DMS53 treated with DMSO at 0.1 percent for 48 hours (cell line): ENCODE results near the gene CD40LG.

ENCODE experiments used
- DNase-seq: peaks from one replicate; lab custom pipeline; 2025; ENCODE audit not compliant: unreplicated experiment; lab: John Stamatoyannopoulos, UW

The CD40LG gene

GRCh38 chrX:136647677-136648360 lies at the start of gene CD40LG:
Gene CD40LG, plus strand, starts transcription at chrX:136648158. Its CDS starts 91 bp downstream, at chrX:136648249.
- no peak for DNase-seq

- DNase-seq = no peak
Measured at GRCh38 chrX:136598631-136599030, 49.3 kb upstream of the CD40LG start.

GRCh38 chrX:136600059-136600458 lies 47.9 kb upstream of the CD40LG start:
- no peak for DNase-seq

GRCh38 chrX:136607236-136607635 lies 40.7 kb upstream of the CD40LG start:
- DNase-seq = no peak

- DNase-seq = peak; percentile 7
Measured at GRCh38 chrX:136608295-136608933, 39.5 kb upstream of the CD40LG start.

- no peak for DNase-seq
Measured at GRCh38 chrX:136616987-136617685, 30.8 kb upstream of the CD40LG start.

DNA sequence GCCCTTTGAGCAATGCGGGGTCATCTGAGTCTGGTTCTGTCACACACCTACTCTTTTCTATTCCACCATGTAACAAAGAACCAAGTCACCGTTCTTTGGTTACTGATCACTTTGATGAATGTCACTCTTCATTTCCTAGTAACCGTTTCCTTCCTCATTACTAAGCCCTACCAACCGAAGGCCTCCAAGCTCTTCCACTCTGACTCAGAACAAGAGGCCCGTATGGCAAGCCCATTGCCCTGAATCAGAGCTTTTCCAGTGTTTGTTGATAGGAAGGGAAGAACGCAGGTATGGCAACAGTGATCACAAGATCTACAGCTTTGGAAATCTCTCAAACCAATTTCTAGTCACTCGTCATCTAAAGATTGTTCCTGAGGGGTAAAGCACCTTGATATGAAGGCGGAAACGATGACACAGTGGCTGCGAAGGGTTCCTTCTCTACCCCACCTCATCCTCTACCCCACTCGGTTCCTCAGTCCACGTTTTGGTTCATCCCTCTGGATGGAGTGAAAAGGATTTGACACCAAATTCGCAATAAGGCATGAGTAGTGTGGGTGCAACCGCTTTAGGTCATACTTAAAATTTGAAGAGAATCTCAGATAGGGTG lies 28.0 kb upstream of the CD40LG start:
- no peak for DNase-seq

DNA sequence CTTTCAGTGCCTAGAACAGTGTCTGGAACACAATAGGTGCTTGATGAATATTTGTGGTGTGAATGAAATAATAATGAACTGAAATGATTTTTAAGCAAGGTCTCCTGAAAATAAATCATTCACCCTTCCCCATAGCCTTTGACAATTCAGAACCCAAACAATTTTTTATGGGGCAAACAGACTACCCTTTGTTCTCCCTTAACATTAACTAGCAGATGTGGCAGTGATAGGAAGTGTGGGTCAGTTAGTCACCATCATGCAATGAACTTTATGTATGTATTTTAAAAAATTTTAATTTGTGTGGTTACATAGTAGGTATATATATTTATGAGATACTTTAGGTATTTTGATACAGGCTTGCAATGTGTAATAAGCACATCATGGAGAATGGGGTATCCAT lies 27.2 kb upstream of the CD40LG start:
- DNase-seq = no peak

- no peak for DNase-seq
Measured at GRCh38 chrX:136622568-136622967, 25.4 kb upstream of the CD40LG start.

DNA sequence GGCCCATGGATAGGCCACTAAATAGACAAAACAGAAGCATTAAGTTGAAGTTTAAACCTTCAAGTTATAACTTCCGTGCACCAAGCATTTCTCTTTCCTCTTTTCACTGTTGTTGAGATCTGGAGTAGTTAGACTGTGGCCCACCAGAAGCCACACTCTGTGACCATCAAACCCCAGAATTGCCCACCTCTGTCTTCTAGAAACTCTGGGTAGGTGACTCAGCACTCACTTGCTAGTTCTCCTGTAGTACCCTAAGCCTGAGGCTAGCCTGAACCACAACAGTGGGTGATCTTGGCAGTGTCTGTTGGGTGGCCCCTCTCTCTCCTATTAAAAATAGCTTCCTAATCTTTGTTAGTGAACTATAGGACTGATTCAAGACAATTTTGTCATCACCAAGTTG lies 24.6 kb upstream of the CD40LG start:
- DNase-seq = no peak

DNA sequence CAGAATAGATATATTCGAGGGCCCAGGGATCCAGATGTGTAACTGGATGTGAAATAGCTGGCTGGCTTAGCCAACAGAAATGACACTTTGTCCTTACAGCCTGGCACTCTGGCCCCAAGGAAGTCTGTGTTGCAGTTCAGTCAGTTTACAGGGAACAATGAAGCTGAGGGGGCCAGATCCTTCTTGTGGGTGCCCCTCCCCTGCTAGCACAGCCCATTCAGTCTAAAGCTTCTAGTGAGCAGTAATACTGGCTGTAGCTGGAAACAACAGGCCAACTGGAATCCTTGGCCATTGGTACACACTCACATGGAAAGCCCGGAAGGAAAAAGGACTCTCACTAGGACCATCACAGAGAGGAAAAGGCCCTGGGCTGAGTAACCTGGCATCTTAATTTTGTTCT lies 22.7 kb upstream of the CD40LG start:
- DNase-seq = no peak

GRCh38 chrX:136626237-136626636 lies 21.7 kb upstream of the CD40LG start:
- DNase-seq = no peak

DNA sequence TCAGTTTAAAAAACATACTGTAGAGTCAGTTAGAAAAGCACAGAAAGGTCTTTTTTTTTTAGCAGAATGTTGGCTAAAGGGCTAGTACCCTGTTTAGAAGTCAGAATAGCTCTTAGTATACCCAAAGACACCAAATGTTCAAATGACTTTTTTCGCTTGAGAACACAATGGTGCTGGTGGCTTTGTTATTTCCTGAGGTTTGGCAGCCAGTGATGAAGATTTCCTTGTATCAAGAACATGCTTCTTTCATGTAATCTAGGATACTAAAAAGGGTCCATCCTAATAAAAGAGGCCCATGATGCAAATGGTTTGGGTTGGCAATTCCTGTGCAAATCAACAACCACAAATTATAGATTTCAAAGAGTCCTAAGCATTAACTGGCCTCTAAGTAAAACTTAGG lies 21.1 kb upstream of the CD40LG start:
- DNase-seq = no peak

- DNase-seq = no peak
Measured at GRCh38 chrX:136627409-136627808, 20.5 kb upstream of the CD40LG start.

GRCh38 chrX:136629084-136629750 lies 18.7 kb upstream of the CD40LG start:
- no peak for DNase-seq

DNA sequence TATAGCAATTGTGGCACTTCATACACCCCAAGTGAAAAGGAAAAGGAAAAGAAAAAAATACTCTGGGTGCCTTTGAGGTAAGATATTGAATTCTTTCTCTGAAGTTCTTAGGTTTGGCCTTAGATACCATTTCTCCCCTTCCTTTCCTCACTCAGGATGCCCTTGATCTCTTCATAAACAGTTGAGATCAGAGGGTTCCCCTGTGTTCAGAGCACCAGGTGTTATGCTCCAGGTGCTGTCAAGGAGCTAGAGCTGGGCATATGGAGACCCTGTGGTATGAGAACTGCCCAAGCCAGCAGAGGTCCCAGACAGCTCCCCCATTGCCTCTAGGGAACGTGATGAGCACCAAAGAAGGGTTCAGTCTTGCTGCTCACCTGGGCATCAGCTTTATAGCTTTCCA lies 17.1 kb upstream of the CD40LG start:
- no peak for DNase-seq

GRCh38 chrX:136635235-136635634 lies 12.7 kb upstream of the CD40LG start:
- DNase-seq = no peak

- no peak for DNase-seq
Measured at GRCh38 chrX:136636121-136636520, 11.8 kb upstream of the CD40LG start.

DNA sequence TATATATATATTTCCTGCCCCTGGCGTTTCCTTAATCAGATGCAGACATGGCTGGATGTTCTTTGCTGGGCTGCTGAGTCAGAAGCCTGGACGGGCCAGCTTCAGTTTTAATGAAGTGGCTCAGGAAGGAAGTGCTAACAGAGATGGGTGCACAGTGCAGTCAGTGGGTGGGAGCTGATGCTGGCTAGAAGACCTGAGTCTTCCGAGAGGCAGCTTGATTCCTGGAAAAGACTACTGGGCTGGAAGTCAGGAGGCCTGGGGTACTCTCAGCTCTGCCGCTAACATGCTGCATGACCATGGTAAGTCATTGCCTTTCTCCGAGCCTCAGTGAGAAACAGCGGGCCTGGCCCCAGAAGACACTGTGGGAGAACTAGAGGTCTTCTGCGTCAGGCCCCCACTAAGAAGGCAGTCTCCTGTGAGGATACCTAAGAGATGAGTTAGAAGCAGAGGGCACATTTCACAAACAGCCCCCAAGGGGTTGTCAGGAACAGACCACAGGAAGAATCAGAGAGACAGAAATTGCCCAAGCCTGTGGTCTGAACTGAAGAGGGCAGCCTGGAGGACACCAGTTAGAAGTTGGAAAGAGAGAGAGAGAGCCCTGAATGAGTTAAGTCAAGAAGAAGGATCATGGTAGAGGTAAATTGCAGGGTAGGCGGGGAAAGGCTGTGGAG lies 8.3 kb upstream of the CD40LG start:
- no peak for DNase-seq

GRCh38 chrX:136643243-136643642 lies 4.7 kb upstream of the CD40LG start:
- DNase-seq = no peak
